ENCODE data around the gene PUM1.

DNA sequence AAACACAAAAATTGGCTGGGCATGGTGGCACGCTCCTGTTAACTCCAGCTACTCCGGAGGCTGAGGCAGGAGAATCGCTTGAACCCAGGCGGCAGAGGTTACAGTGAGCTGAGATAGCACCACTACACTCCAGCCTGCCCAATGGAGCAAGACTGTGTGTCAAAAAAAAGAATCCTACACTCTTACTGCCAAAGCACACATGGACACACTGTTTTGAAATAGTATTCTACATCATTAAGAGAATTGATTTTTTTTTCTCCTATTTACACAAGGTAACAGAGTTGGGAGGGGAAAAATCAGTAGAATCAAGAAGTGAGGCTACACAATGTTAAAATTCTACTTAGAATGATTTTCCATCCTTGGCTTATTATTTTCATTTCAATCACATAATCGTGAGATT lies 114.8 kb downstream of the PUM1 start:
- TF ChIP-seq, protein P1, sequence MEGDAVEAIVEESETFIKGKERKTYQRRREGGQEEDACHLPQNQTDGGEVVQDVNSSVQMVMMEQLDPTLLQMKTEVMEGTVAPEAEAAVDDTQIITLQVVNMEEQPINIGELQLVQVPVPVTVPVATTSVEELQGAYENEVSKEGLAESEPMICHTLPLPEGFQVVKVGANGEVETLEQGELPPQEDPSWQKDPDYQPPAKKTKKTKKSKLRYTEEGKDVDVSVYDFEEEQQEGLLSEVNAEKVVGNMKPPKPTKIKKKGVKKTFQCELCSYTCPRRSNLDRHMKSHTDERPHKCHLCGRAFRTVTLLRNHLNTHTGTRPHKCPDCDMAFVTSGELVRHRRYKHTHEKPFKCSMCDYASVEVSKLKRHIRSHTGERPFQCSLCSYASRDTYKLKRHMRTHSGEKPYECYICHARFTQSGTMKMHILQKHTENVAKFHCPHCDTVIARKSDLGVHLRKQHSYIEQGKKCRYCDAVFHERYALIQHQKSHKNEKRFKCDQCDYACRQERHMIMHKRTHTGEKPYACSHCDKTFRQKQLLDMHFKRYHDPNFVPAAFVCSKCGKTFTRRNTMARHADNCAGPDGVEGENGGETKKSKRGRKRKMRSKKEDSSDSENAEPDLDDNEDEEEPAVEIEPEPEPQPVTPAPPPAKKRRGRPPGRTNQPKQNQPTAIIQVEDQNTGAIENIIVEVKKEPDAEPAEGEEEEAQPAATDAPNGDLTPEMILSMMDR (IDR thresholded peaks at IDR 0.05) = no peak
- TF ChIP-seq ZFX (IDR thresholded peaks at IDR 0.05; ENCODE audit: borderline replicate concordance) = no peak

Data from 22Rv1 (cell line).